ENCODE measurements around the gene DTNA.
"Not testable (repeated sequence)": the region's sequence is repeated elsewhere in the genome, so short reads cannot be mapped to it uniquely, and the experiment has no call there.

The DTNA gene

DNA sequence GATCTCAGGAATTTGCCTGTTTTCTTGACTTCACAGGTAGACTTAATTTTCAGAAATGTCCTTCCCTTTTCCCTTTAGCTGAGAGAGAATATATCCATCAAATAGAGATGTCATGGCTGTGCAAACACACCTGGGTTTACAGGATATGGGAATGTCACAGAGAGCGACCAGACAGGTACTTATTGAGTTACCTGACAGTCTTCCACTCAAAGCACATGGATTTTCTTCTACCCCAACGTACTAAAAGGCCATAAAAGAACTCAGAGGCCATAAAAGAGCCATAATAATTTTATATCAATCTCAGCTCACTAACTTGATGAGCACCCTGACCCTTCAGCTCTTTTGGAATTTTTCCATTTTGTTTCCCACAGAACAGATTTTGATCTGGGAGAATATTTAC, 5.3 kb upstream of the DTNA start:
- DNase-seq: no peak
- TF ChIP-seq POLR2A (IDR thresholded peaks at IDR 0.05; ENCODE audit: low read length) (no peak), GATA1 (IDR thresholded peaks at IDR 0.05; ENCODE audit: low read depth, low read length) (no peak)

DNA sequence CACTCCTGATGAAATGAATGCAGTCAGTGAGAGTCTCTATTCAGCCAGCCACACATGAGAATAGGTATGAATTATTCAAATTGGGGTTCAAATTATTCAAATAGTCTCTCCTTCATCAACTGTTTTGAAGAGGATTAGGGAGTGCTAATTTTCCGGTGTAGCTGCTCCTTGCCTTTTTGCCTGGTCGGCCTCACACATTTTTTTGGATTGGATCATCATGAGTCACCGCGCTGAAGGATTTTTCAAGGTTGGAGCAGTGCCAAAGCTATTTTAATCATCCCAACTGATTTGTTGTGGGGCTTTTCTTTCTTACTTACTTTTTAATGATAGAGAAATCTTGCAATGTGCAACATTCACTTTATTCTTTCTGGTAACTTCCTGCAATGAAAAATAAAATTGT, 2.4 kb upstream of the DTNA start:
- no peak for TF ChIP-seq POLR2A (IDR thresholded peaks at IDR 0.05; ENCODE audit: low read length)
- TF ChIP-seq GATA1 (IDR thresholded peaks at IDR 0.05; ENCODE audit: low read depth, low read length): no peak
- DNase-seq: peak in 1 of 2 experiments; percentile 7

DNA sequence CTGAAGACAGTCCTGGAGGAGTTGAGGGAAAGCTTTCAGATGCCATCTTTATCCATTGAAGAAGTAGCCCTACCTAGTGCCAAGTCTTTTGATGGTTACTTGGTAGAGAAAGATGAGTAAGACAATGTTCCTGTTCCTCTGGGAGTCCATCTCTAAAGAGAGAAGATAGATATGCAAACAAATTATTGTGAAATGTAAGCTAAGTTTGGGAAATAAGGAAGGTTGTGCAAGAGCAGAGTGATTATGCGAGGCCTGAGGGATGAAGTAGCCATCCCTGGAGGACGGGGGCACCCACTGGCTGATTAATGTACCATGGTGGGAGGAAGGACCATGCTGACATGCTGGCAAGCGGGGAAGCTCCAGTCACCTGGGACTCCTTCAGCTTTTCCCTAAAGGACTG, 994 bp upstream of the DTNA start:
- no peak for DNase-seq
- TF ChIP-seq POLR2A (IDR thresholded peaks at IDR 0.05; ENCODE audit: low read length): no peak
- no peak for TF ChIP-seq GATA1 (IDR thresholded peaks at IDR 0.05; ENCODE audit: low read depth, low read length)

DNA sequence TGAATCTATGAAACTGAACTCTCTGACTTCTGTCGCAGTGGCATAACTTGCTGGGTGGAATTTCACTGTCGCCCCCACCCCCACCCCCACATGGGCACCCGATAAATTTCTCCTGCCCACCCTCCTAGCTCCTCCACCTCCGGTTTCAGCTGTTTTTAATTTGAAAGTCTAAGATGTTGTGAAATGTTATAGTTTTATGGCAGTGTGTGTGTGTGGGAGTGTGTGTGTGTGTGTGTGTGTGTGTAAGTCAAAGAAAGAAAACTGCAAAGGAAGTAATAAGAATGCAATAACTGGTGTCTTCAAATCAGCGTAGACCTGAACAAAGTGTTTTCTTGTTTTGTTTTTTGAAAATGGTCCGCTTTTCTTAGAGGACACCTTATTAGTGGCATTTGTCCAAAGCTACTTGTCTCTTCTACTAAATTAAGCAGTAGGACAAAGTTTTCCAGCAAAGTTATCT, 388 bp downstream of the DTNA start:
- TF ChIP-seq POLR2A (IDR thresholded peaks at IDR 0.05; ENCODE audit: low read length) (no peak), GATA1 (IDR thresholded peaks at IDR 0.05; ENCODE audit: low read depth, low read length) (no peak)
- no peak for DNase-seq

DNA sequence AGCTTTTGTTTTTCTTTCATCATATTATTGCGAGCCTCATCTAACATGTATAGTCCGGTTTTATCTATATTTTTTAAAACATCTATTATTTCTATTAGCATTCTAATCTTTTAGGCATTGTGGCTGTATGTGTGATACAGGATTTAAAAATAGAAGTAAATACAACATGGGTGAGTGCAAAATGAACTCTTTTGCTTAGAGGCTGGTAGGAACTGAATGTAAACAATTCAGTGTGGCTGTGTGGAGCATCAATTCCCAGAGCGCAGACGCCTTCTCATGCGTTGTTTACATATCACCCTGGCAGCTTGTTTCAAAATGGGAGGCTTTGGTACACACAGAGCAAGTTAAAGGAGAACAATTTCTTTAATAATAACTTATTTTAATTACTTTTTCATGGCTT, 836 bp downstream of the DTNA start:
- TF ChIP-seq GATA1 (IDR thresholded peaks at IDR 0.05; ENCODE audit: low read depth, low read length): no peak
- no peak for TF ChIP-seq POLR2A (IDR thresholded peaks at IDR 0.05; ENCODE audit: low read length)
- DNase-seq: no peak

DNA sequence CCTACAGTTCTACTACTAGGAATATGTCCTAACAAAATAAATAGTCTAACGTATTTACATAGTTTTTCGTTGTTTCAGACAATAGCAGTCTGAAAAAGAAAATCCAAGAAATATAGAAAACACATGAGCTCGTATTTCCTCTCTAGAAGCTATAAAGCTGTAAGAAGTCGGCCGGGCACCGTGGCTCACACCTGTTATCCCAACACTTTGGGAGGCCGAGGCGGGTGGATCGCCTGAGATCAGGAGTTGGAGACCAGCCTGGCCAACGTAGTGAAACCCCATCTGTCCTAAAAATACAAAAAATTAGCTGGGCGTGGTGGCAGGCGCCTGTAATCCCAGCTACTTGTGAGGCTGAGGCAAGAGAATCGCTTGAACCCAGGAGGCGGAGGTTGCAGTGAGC, 6.0 kb downstream of the DTNA start:
- not testable (repeated sequence) for DNase-seq

DNA sequence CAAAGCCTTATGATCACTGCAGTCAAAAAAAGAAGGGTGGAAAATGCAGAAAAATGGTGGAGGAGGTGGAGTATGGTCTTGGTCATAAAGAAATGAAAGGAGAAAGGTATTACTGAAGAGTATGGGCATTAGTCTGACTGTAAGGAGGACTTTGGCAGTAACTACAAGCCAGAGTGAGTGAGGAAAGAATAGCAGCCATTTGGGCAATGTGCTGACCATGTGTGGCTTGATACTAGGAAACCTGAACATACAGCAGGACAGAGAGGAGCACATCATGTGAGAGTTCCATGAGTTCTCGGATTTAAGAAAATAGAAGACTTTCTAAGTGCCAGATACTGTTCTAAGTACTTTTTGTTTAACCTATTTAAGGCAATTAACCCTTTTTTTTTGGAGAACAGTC, 8.5 kb downstream of the DTNA start:
- TF ChIP-seq POLR2A (IDR thresholded peaks at IDR 0.05; ENCODE audit: low read length) (no peak), GATA1 (IDR thresholded peaks at IDR 0.05; ENCODE audit: low read depth, low read length) (no peak)
- no peak for DNase-seq

DNA sequence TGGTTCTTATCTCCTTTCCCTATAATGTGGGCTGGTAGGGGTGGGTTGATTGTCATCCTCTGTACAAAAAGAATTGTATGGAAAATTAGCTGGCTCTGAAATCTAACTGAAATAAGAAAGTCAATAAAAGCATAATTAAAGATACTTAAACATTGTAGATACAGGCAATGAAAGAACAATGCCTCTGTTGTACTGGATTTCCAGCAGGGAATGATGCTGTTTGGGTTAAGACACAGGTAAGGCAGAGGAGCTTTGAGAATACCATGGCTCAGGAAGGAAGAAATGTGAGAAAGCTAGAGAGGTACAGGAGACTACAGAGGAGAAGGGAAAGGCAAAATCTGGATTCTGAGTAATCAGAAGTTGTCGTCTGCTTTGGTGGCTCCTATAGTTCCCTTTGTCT, 10.1 kb downstream of the DTNA start:
- no peak for DNase-seq
- no peak for TF ChIP-seq POLR2A (IDR thresholded peaks at IDR 0.05; ENCODE audit: low read length)
- no peak for TF ChIP-seq GATA1 (IDR thresholded peaks at IDR 0.05; ENCODE audit: low read depth, low read length)

GRCh38 chr18:34723143-34723542, 13.0 kb downstream of the DTNA start:
- no peak for TF ChIP-seq POLR2A (IDR thresholded peaks at IDR 0.05; ENCODE audit: low read length)
- no peak for TF ChIP-seq GATA1 (IDR thresholded peaks at IDR 0.05; ENCODE audit: low read depth, low read length)
- DNase-seq: no peak

DNA sequence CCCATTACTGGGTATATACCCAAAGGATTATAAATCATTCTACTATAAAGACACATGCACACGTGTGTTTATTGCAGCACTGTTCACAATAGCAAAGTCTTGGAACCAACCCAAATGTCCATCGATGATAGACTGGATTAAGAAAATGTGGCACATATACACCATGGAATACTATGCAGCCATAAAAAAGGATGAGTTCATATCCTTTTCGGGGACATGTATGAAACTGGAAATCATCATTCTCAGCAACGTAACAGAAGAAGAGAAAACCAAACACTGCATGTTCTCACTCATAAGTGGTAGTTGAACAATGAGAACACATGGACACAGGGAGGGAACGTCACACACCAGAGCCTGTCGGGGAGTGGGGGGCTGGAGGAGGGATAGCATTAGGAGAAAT, 15.6 kb downstream of the DTNA start:
- not testable (repeated sequence) for DNase-seq

DNA sequence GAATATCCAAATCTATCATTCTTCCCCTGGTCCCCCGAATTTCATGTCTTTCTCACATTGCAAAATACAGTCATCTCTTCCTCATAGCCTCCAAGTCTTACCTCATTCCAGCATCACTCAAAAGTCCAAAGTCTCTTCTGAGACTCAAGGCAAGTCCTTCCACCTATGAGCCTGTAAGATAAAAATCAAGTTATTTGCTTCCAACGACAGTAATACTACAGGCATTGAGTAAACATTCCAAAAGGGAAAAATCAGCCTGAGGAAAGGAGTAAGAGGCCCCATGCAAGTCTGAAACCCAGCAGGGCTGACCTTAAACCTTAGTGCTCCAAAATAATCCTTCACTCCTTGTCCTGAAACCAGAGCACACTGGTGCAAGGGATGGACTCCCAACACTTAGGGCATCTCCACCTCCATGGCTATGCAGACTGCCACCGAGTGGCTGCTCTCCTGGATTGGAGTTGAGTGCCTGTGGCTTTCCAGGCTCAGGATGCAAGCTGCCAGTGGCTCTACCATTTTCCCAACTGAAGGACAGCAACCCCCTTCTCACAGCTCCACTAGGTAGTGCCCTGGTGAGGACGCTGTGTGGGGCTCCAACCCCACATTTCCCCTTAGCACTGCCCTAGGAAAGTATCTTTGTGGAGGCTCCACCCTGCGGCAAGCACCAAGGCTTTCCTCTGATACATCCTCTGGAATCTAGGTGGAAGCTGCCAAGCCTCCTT, 16.3 kb downstream of the DTNA start:
- no peak for TF ChIP-seq GATA1 (IDR thresholded peaks at IDR 0.05; ENCODE audit: low read depth, low read length)
- TF ChIP-seq POLR2A (IDR thresholded peaks at IDR 0.05; ENCODE audit: low read length): no peak
- no peak for DNase-seq

DNA sequence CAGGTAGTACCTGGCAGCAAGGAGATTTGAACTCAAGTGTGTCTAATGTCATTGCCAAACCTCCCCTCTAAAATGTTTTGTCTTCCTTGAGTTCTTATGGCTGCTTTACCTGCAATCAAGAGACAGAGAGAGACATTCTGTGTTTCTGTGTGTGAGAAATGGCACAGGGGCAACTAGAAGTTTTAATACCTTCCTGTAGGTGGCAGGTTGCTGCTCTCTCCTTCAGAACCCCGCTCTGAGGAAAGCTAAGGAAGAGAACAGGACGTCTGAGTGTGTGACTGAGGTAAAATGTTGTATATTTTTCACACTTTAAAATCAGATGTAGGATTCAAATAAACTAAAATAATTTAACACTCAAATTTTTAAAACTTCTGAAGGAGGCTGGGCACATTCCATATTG, 19.2 kb downstream of the DTNA start:
- no peak for TF ChIP-seq GATA1 (IDR thresholded peaks at IDR 0.05; ENCODE audit: low read depth, low read length)
- TF ChIP-seq POLR2A (IDR thresholded peaks at IDR 0.05; ENCODE audit: low read length): no peak
- peak in 1 of 2 experiments; percentile 19 for DNase-seq

DNA sequence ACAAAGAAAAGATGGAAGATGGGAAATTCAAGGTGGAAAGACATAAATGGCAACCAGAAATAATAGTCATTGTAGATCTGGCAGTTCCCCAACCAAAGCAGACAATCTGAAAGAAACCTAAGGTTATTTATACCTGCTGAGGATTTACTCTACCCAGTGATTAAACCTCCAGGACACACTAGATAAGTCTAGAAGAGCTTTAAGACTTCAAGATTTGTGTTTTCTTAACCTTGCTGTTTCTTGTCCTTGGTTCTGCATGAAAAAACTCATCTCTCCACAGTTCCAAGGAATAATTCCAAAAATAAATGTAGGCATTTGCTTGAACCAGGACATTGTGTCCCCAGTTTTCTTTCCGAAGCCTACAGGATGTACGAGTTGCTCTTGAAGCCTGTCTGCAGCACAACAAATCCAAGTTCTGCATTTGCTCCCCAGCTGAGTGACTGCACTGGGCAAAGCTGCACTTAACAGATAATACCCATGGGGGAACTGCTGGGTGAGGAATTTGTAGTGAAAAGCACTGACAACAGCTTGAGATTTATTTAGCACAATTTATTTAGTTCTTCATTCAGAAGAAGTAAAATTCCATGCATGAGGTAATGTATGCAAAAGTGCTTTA, 19.8 kb downstream of the DTNA start:
- no peak for DNase-seq
- TF ChIP-seq GATA1 (IDR thresholded peaks at IDR 0.05; ENCODE audit: low read depth, low read length) (no peak), POLR2A (IDR thresholded peaks at IDR 0.05; ENCODE audit: low read length) (no peak)

DNA sequence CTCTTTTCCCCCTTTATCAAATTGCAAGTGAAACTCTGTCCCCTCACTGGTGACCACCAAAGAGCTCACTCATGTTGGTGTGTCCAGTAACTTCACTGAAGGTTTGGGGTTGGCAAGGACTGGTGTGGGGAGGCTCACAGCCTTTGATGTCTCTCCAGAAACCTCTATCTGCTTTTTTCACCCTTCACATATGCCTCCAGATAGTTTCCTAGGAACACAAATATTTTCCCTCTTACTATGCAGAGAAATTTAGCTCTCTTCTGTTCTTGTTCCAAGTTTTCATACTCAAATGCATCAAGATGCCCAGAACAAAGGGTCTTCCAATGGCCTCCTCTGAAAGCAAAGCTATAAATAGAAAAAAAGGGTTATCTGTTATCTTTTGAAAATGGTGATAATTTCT, 20.7 kb downstream of the DTNA start:
- no peak for DNase-seq

DNA sequence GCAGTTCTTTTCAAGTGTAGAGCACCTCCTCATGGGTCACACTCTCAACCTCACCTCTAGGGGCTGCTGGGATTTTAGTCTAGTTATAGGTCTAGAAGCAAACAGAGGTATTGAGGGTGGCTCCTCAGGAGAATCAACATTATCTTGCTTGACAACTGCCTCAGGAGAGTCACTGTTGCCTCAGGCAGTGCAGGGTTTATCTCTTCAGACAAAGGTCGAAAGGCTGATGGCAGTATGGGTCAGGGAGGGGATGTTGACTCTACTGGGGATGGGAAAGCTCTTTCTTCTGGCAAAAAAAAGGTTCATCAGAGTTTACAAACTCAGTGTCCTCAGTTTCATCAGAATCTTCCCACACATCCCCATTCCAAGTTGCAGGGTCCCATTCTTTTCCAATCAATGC, 24.0 kb downstream of the DTNA start:
- TF ChIP-seq POLR2A (IDR thresholded peaks at IDR 0.05; ENCODE audit: low read length) (no peak), GATA1 (IDR thresholded peaks at IDR 0.05; ENCODE audit: low read depth, low read length) (no peak)
- no peak for DNase-seq

More for the DNA sequence above, 20.7 kb downstream of the DTNA start:
- TF ChIP-seq POLR2A (IDR thresholded peaks at IDR 0.05; ENCODE audit: low read length) (no peak), GATA1 (IDR thresholded peaks at IDR 0.05; ENCODE audit: low read depth, low read length) (no peak)

DNA sequence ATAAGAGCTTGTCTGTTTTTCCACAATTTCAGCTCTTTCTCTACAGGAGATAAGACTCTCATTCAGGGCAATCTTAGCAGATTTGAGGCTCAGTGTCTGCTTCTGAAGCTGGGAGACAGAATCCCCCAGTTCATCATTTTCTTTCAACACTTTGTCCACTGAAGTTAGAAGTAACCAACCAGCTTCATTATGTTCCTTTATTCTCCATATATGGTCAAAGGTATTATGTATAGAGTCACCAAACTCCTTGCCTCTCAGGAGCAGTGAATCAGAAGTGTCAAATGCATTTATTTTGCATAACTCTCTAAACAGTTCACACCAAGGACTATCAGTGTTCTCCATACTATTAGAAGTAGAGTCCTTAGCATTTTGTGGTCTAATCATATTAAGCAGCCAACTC, 24.4 kb downstream of the DTNA start:
- DNase-seq: not testable (repeated sequence)

All from erythroblast (primary cell).